Adrenal gland (tissue), 12 donors: ENCODE results near the gene ELOA. TPM values are rescaled to one million over a fixed set of nuclear protein-coding genes. Genes with fewer than 3 reads are reported as not detected.

Experiments
- DNase-seq, 7 donors: peaks; one replicate each; pipeline ENCODE4 v3.0.0-alpha.2; 2019 to 2020
- H3K27ac ChIP-seq, 5 donors: fragments of 200-600 bp; sonication (generic) in 4 of 5; 1 replicate in 3 of 5; 2 replicates in 2 of 5; pipeline versions ENCODE4 v1.5.1 to v1.8.0; 2016 to 2020; ENCODE audit warnings: mild to moderate bottlenecking in 1 of 5
- H3K27me3 ChIP-seq: fragments of 200-600 bp; 2 replicates; pipeline ENCODE4 v1.8.0; 2021
- H3K36me3 ChIP-seq, 2 donors: fragments of 200-600 bp; replicated peaks in 1 of 2; 1 replicate in 1 of 2; 2 replicates in 1 of 2; pipeline versions ENCODE4 v1.5.1 to v1.8.0; 2018 to 2022
- H3K4me1 ChIP-seq, 2 donors: fragments of 200-600 bp; replicated peaks in 1 of 2; 1 replicate in 1 of 2; 2 replicates in 1 of 2; pipeline versions ENCODE4 v1.5.1 to v1.8.0; 2018 to 2021
- H3K4me3 ChIP-seq, 4 donors: fragments of 200-600 bp; sonication (generic) in 3 of 4; one replicate each; pipeline ENCODE4 v1.5.1; 2016 to 2018
- H3K9me3 ChIP-seq, 3 donors: fragments of 200-600 bp; sonication (generic) in 1 of 3; replicated peaks in 1 of 3; 1 replicate in 2 of 3; 2 replicates in 1 of 3; pipeline versions ENCODE4 v1.5.1 to v1.8.0; 2016 to 2021
- POLR2A ChIP-seq, 2 donors: fragments of 450-650 bp; IDR thresholded peaks; one replicate each; pipeline ENCODE4 v1.6.1; 2017; ENCODE audit warnings: antibody characterized with exemption in 2 of 2, mild to moderate bottlenecking in 2 of 2, moderate library complexity in 1 of 2
- WGBS, 4 donors: extraction: QIAGEN DNeasy Blood & Tissue Kit in 2 of 4; methylation state at CpG; one replicate each; pipeline versions ENCODE4 v1.1.5 to v1.1.7; 2013 to 2017; 5-methylcytosine and 5-hydroxymethylcytosine counted together
- intact Hi-C, 2 donors: fragments of 100-400 bp; cut with DNase I; formaldehyde crosslinking; loops; one replicate each; pipeline versions ENCODE4 v1.14.1 to v1.15.0; 2022 to 2023
- polyA plus RNA-seq, 3 donors: library from polyadenylated mRNA; stranded (reverse); fragments of 200-250 nt in 2 of 3; fragments of 350-450 nt in 1 of 3; fragmentation: Illumina TruSeq in 1 of 3; extraction: RNeasy Lipid Tissue Mini Kit (QIAGEN cat#74804) in 1 of 3; gene quantifications; one replicate each; pipeline ENCODE4 v1.2.3, GENCODE V29; 2013 to 2014
- total RNA-seq, 9 donors: library from RNA; depleted of rRNA in 4 of 9; stranded (reverse); fragments of >200 nt in 4 of 9; fragments of 120-200 nt in 1 of 9; fragmentation: NEBNext Ultra II Directional in 1 of 9; extraction: Animal tissue kit (Norgen Biotek cat#: 25700) in 1 of 9; gene quantifications; one replicate each; pipeline versions ENCODE4 v1.1.0 to v1.2.4, GENCODE V29; 2013 to 2023
- TF ChIP-seq, protein P1 (sequence below), 6 experiments: fragments of 450-650 bp in 4 of 6; fragments of 200-600 bp in 2 of 6; sonication (generic) in 1 of 6; IDR thresholded peaks; 1 replicate in 5 of 6; 2 replicates in 1 of 6; pipeline versions ENCODE4 v1.5.1 to v1.8.0; 2016 to 2021; ENCODE audit warnings: antibody characterized with exemption in 6 of 6, mild to moderate bottlenecking in 2 of 6, moderate library complexity in 1 of 6
- donor health status: healthy with polysubstance abuse.
- donor health status: Bipolar disorder and iron deficiency.
- donor health status: DM: yes; HTN: yes; CAD: no.
- donor health status: DM: no; HTN: no; CAD: no.
- donor health status: DM: no; HTN: no; CAD: no.
- donor health status: DM: yes; HTN: yes; CAD: no.

Gene ELOA
- total and polyA plus RNA-seq, 12 donors: 11.5 to 44.7 (median 30.9) TPM

GRCh38 chr1:23736437-23737134, 6.7 kb upstream of the ELOA start:
- Histone ChIP-seq H3K36me3 (no peaks in the 10 kb centered on the region), H3K27ac (no peak overlapping the region), H3K27me3 (no peaks in the 10 kb centered on the region), H3K4me3 (no peak overlapping the region), H3K9me3 (no peaks in the 10 kb centered on the region), H3K4me1 (no peaks in the 10 kb centered on the region)
- WGBS, 4 donors: 96 to 97% (median 96%) methylated on average over 6 to 7 of the region's 7 CpGs
- intact Hi-C loops: no loop called here
- TF ChIP-seq, protein P1, sequence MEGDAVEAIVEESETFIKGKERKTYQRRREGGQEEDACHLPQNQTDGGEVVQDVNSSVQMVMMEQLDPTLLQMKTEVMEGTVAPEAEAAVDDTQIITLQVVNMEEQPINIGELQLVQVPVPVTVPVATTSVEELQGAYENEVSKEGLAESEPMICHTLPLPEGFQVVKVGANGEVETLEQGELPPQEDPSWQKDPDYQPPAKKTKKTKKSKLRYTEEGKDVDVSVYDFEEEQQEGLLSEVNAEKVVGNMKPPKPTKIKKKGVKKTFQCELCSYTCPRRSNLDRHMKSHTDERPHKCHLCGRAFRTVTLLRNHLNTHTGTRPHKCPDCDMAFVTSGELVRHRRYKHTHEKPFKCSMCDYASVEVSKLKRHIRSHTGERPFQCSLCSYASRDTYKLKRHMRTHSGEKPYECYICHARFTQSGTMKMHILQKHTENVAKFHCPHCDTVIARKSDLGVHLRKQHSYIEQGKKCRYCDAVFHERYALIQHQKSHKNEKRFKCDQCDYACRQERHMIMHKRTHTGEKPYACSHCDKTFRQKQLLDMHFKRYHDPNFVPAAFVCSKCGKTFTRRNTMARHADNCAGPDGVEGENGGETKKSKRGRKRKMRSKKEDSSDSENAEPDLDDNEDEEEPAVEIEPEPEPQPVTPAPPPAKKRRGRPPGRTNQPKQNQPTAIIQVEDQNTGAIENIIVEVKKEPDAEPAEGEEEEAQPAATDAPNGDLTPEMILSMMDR (IDR thresholded peaks at IDR 0.05): no peak
- TF ChIP-seq POLR2A (IDR thresholded peaks at IDR 0.05): no peak
- no peak for DNase-seq

- 80 to 87% (median 86%) methylated on average over 5 of the region's 5 CpGs for WGBS, 4 donors
These were observed 1.7 kb upstream of the ELOA start for GRCh38 chr1:23741609-23742008.

DNA sequence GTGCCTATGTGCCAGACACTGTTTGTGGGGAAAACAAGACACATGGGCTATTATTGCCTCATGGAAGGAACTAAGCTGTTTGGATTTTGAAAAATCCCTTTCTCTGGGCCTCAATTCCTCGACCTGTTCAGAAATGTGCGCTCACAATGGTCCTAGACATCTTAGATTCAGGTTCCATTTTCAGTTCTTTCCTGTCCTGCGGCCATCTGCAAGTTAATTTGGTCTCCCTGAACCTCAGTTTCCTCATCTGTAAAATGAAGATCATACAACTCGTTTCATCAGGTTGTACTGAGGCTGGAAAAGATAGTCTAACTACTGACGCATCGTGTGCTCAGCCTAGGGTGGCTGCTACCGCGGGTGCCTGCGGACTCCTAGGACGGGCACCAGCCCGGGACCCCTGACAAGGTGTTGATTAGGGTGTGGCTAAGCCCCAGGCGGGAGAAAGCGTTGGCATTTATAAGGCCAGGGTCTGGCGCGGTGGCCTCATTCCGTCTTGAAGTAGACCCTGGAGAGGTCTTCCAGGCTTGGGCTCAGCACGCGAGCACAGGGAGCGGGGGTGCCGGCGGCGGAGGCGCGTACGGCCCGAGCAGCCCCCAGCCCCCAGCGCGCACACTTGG, 493 bp upstream of the ELOA start:
- peaks cover 11 to 24% of the 10 kb centered on the region in 2 donors for H3K4me1 ChIP-seq
- intact Hi-C loops: loop anchor here in 1 of 2 donors (5.0 kb wide), 1 partner anchor 50 kb away; the partner anchor contains the start of gene RPL11
- TF ChIP-seq, protein P1 (IDR thresholded peaks at IDR 0.05): no peak
- TF ChIP-seq POLR2A (IDR thresholded peaks at IDR 0.05): no peak
- 9 to 31% (median 11%) methylated on average over 8 to 28 of the region's 28 CpGs for WGBS, 4 donors
- H3K36me3 ChIP-seq: no peaks in the 10 kb centered on the region
- H3K27ac ChIP-seq: peak overlapping the region; percentile 25 to 94 (median 84)
- H3K9me3 ChIP-seq: no peaks in the 10 kb centered on the region
- no peaks in the 10 kb centered on the region for H3K27me3 ChIP-seq
- peak in 5 of 7 donors; percentile 23 to 41 (median 36) for DNase-seq
- H3K4me3 ChIP-seq: peak overlapping the region; percentile 60 to 78 (median 70)

More at GRCh38 chr1:23741609-23742008, 1.7 kb upstream of the ELOA start:
- DNase-seq: peak in 1 of 7 donors; percentile 3
- no peaks in the 10 kb centered on the region for H3K27me3 ChIP-seq
- H3K4me3 ChIP-seq: no peak overlapping the region
- no peak for TF ChIP-seq POLR2A (IDR thresholded peaks at IDR 0.05)
- TF ChIP-seq, protein P1 (IDR thresholded peaks at IDR 0.05): no peak
- no peak overlapping the region for H3K27ac ChIP-seq
- intact Hi-C loops: loop anchor here in 1 of 2 donors (5.0 kb wide), 1 partner anchor 49 kb away; the partner anchor contains the start of gene RPL11
- peaks cover 11 to 13% of the 10 kb centered on the region in 2 donors for H3K4me1 ChIP-seq
- no peaks in the 10 kb centered on the region for H3K36me3 ChIP-seq
- H3K9me3 ChIP-seq: no peaks in the 10 kb centered on the region

DNA sequence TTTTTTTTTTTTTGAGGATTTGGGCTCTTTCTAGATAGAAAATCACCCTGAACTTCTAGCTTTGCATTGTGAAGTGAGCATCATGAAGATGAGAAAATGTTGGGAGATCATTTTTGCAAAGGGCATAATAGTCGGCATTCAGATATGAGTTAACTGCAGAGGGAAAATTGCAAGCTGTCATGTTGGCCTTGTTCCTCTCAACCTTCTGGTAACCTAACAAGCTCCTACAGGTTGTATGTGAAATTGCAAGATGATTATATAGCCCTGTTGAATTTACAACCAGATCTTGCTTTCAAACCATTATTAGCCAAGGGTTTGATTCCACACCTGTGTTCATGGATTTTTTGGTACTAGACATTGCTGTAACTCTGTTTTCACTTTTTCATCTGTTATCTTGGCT, 2.2 kb downstream of the ELOA start:
- Histone ChIP-seq H3K4me3 (no peak overlapping the region), H3K27me3 (no peaks in the 10 kb centered on the region), H3K4me1 (peaks cover 11 to 32% of the 10 kb centered on the region in 2 donors), H3K36me3 (peaks cover 0 to 13% of the 10 kb centered on the region in 2 donors), H3K9me3 (no peaks in the 10 kb centered on the region), H3K27ac (no peak overlapping the region)
- WGBS, 4 donors: 22 to 42% (median 33%) methylated on average over 1 of the region's 1 CpG
- TF ChIP-seq POLR2A (IDR thresholded peaks at IDR 0.05): no peak
- TF ChIP-seq, protein P1 (IDR thresholded peaks at IDR 0.05): peak; percentile 6 to 33 (median 24)
- intact Hi-C loops: no loop called here
- no peak for DNase-seq
